AG10803 (cell line): Measurements from ENCODE around the gene SELENOI.
"Not testable (repeated sequence)": the region's sequence is repeated elsewhere in the genome, so short reads cannot be mapped to it uniquely, and the experiment has no call there.

Experiments used
- DNase-seq: peaks from one replicate; pipeline ENCODE4 v3.0.0; 2010; ENCODE audit warnings: low read depth
- H3K4me3 ChIP-seq: 2 replicates; pipeline ENCODE4 v1.5.1; 2011; ENCODE audit warnings: mild to moderate bottlenecking, low read length, control low read depth
- CTCF ChIP-seq: conservative IDR thresholded peaks from 2 replicates; pipeline ENCODE4 v1.5.1; 2011; ENCODE audit warnings: mild to moderate bottlenecking, low read length, control low read depth, inconsistent platforms

Gene SELENOI

GRCh38 chr2:26316845-26317244 lies 29.1 kb upstream of the SELENOI start:
- no peak overlapping the region for H3K4me3 ChIP-seq
- no peak for TF ChIP-seq CTCF
- DNase-seq: no peak

- no peak overlapping the region for H3K4me3 ChIP-seq
- no peak for TF ChIP-seq CTCF
- no peak for DNase-seq
Measured at GRCh38 chr2:26317377-26318105, 28.4 kb upstream of the SELENOI start.

- no peak for DNase-seq
- H3K4me3 ChIP-seq: no peak overlapping the region
- TF ChIP-seq CTCF: no peak
Measured at GRCh38 chr2:26318950-26319349, 27.0 kb upstream of the SELENOI start.

GRCh38 chr2:26324479-26324878 lies 21.5 kb upstream of the SELENOI start:
- H3K4me3 ChIP-seq, DNase-seq: not testable (repeated sequence)

GRCh38 chr2:26324903-26325302 lies 21.0 kb upstream of the SELENOI start:
- H3K4me3 ChIP-seq: no peak overlapping the region
- DNase-seq: no peak
- no peak for TF ChIP-seq CTCF

GRCh38 chr2:26325851-26326250 lies 20.1 kb upstream of the SELENOI start:
- no peak for TF ChIP-seq CTCF

GRCh38 chr2:26326514-26326913 lies 19.4 kb upstream of the SELENOI start:
- DNase-seq: no peak
- no peak for TF ChIP-seq CTCF
- H3K4me3 ChIP-seq: no peak overlapping the region

More at GRCh38 chr2:26325851-26326250, 20.1 kb upstream of the SELENOI start:
- no peak overlapping the region for H3K4me3 ChIP-seq
- peak; percentile 33 for DNase-seq
